MCF 10A (cell line): ENCODE measurements around the gene KCNG2. TPM values are rescaled to one million over a fixed set of nuclear protein-coding genes. Genes with fewer than 3 reads are reported as not detected.

ENCODE experiments used
- BruUV-seq: library from RNA; stranded (reverse); fragments of 400-500 nt; replicated peaks from 2 replicates; lab custom pipeline; 2021; lab: Mats Ljungman, UMichigan
- CTCF ChIA-PET: fragments of 300-600 bp; sonication (Branson Sonifier 250); formaldehyde crosslinking; extraction: SDS; loops from one replicate; lab custom pipeline; 2021; ENCODE audit warnings: antibody characterized with exemption, inconsistent platforms; lab: Yijun Ruan, JAX
- POLR2A ChIA-PET: fragments of 300-600, 350-650 bp; sonication (Branson Sonifier 250); formaldehyde crosslinking; extraction: SDS; loops from one replicate; lab custom pipeline; 2020; ENCODE audit warnings: antibody characterized with exemption, inconsistent platforms; lab: Yijun Ruan, JAX
- DNase-seq: peaks from one replicate; pipeline ENCODE4 v3.0.0-alpha.2; 2018; ENCODE audit not compliant: unreplicated experiment
- H3K27ac Mint-ChIP-seq: one replicate; pipeline ENCODE4 v1.8.0; 2022; ENCODE audit warnings: mild to moderate bottlenecking, low read depth, mixed read lengths; ENCODE audit not compliant: unreplicated experiment
- H3K27me3 Mint-ChIP-seq: one replicate; pipeline ENCODE4 v1.8.0; 2022; ENCODE audit warnings: mixed read lengths; ENCODE audit not compliant: insufficient read depth, unreplicated experiment
- H3K36me3 Mint-ChIP-seq: one replicate; pipeline ENCODE4 v1.8.0; 2022; ENCODE audit warnings: mild to moderate bottlenecking, moderate library complexity, mixed read lengths; ENCODE audit not compliant: insufficient read depth, unreplicated experiment
- H3K4me1 Mint-ChIP-seq: one replicate; pipeline ENCODE4 v1.8.0; 2022; ENCODE audit warnings: mixed read lengths; ENCODE audit not compliant: insufficient read depth, unreplicated experiment
- H3K4me3 Mint-ChIP-seq: one replicate; pipeline ENCODE4 v1.8.0; 2022; ENCODE audit warnings: mild to moderate bottlenecking, moderate library complexity, mixed read lengths; ENCODE audit not compliant: unreplicated experiment
- H3K9me3 Mint-ChIP-seq: one replicate; pipeline ENCODE4 v1.8.0; 2022; ENCODE audit warnings: mixed read lengths; ENCODE audit not compliant: unreplicated experiment
- CTCF ChIP-seq: fragments of 200-600 bp; IDR thresholded peaks from one replicate; pipeline ENCODE4 v1.8.0; 2022; ENCODE audit warnings: antibody characterized with exemption, mild to moderate bottlenecking; ENCODE audit not compliant: unreplicated experiment
- intact Hi-C: fragments of 100-400 bp; cut with micrococcal nuclease; formaldehyde crosslinking; loops from 2 replicates; pipeline ENCODE4 v1.14.1; 2022
- total RNA-seq: library from RNA; stranded (reverse); gene quantifications from 2 replicates; pipeline ENCODE4 v1.2.3, GENCODE V29; 2022

The KCNG2 gene
- total RNA-seq, 1 experiment from 2014 or later = not detected

DNA sequence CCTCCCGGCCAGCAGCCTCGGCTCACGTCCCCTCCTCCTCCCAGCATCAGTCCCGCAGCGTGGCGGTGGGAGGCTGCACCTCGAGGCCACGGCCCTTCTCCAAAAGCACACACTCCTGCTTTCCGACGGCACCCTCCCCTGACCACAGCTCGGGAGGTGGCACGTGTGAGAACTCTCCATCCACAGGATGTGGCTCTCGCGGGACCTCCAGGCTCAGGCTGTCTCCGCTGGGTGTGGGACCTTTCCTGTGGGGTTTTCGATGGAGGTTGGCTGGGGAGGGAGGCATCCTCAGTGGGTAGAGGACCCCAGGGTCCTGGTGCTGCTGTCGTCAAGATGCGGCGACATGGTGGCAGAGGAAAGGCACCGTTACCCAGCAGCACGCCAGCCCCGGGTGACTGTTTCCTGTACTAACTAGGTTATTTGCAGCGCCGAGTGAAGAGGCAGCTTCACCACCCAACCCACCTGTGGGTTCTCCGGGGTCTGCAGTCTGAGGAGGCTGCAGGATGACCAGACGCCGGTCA is 42.8 kb upstream of the KCNG2 start:
- H3K4me1 Mint-ChIP-seq = no peaks in the 10 kb centered on the region

GRCh38 chr18:79755496-79756142 is 42.1 kb upstream of the KCNG2 start:
- Mint-ChIP-seq H3K9me3 (no peaks in the 10 kb centered on the region), H3K4me3 (no peak overlapping the region), H3K27me3 (no peaks in the 10 kb centered on the region), H3K36me3 (peaks cover 33% of the 10 kb centered on the region), H3K4me1 (no peaks in the 10 kb centered on the region), H3K27ac (no peak overlapping the region)
- intact Hi-C loops = no loop called here
- CTCF ChIA-PET = no interaction called here
- TF ChIP-seq CTCF = no peak
- BruUV-seq = no TSS peak
- POLR2A ChIA-PET = no interaction called here
- no peak for DNase-seq

More for the DNA sequence above, 42.8 kb upstream of the KCNG2 start:
- H3K9me3 Mint-ChIP-seq = no peaks in the 10 kb centered on the region
- intact Hi-C loops = no loop called here
- no peak overlapping the region for H3K27ac Mint-ChIP-seq
- peaks cover 34% of the 10 kb centered on the region for H3K36me3 Mint-ChIP-seq
- no peaks in the 10 kb centered on the region for H3K27me3 Mint-ChIP-seq
- no peak for DNase-seq
- H3K4me3 Mint-ChIP-seq = no peak overlapping the region
- ChIA-PET POLR2A (no interaction called here), CTCF (no interaction called here)
- no TSS peak for BruUV-seq
- TF ChIP-seq CTCF = no peak

DNA sequence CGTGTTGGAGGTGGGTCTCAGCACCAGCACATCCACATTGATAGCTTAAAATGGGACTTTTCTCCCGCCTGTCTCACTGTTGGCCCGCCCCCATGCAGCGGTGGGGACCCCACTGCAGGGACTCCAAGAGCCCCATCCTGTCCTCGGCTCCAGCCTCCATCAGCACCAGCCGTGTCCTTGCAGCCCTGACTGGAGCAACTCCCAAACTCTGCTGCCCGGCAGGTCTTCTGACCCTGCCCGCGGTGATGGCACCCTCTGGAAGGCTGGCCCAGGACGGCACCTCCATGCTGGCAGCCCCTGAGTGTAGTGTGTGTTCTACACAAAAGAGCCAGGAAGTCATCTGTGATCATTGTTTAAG is 41.6 kb upstream of the KCNG2 start:
- no peak for TF ChIP-seq CTCF
- BruUV-seq = no TSS peak
- Mint-ChIP-seq H3K36me3 (peaks cover 33% of the 10 kb centered on the region), H3K27ac (no peak overlapping the region), H3K4me1 (no peaks in the 10 kb centered on the region), H3K27me3 (no peaks in the 10 kb centered on the region), H3K9me3 (no peaks in the 10 kb centered on the region), H3K4me3 (no peak overlapping the region)
- no peak for DNase-seq
- POLR2A ChIA-PET = no interaction called here
- intact Hi-C loops = no loop called here
- CTCF ChIA-PET = no interaction called here

GRCh38 chr18:79756826-79757225 is 40.9 kb upstream of the KCNG2 start:
- no peaks in the 10 kb centered on the region for H3K27me3 Mint-ChIP-seq
- no peak for TF ChIP-seq CTCF
- ChIA-PET CTCF (no interaction called here), POLR2A (no interaction called here)
- no peak overlapping the region for H3K27ac Mint-ChIP-seq
- intact Hi-C loops = no loop called here
- H3K9me3 Mint-ChIP-seq = no peaks in the 10 kb centered on the region
- H3K4me1 Mint-ChIP-seq = no peaks in the 10 kb centered on the region
- no peak for DNase-seq
- BruUV-seq = no TSS peak
- H3K4me3 Mint-ChIP-seq = no peak overlapping the region
- peaks cover 33% of the 10 kb centered on the region for H3K36me3 Mint-ChIP-seq
